Measurements from ENCODE around the gene IGFBP7.

The IGFBP7 gene

GRCh38 chr4:57109847-57110639, at the start of gene IGFBP7:
TSS of gene IGFBP7 (minus strand) at chr4:57110385. CDS start at chr4:57110351, 34 bp downstream.
- peak; percentile 12 for DNase-seq

GRCh38 chr4:57159866-57160265, 49.7 kb upstream of the IGFBP7 start:
- no peak for DNase-seq

- no peak for DNase-seq
Measured at GRCh38 chr4:57158762-57159161, 48.6 kb upstream of the IGFBP7 start.

GRCh38 chr4:57158221-57158620, 48.0 kb upstream of the IGFBP7 start:
- no peak for DNase-seq

- no peak for DNase-seq
Measured at GRCh38 chr4:57157596-57158137, 47.5 kb upstream of the IGFBP7 start.

- DNase-seq: no peak
Measured at GRCh38 chr4:57156242-57156990, 46.2 kb upstream of the IGFBP7 start.

- no peak for DNase-seq
Measured at GRCh38 chr4:57154926-57155325, 44.7 kb upstream of the IGFBP7 start.

GRCh38 chr4:57154191-57154590, 44.0 kb upstream of the IGFBP7 start:
- DNase-seq: no peak

- no peak for DNase-seq
Measured at GRCh38 chr4:57153207-57153606, 43.0 kb upstream of the IGFBP7 start.

- DNase-seq: no peak
Measured at GRCh38 chr4:57151481-57151880, 41.3 kb upstream of the IGFBP7 start.

- DNase-seq: no peak
Measured at GRCh38 chr4:57149833-57150232, 39.6 kb upstream of the IGFBP7 start.

GRCh38 chr4:57148831-57149505, 38.8 kb upstream of the IGFBP7 start:
- no peak for DNase-seq

- no peak for DNase-seq
Measured at GRCh38 chr4:57148177-57148576, 38.0 kb upstream of the IGFBP7 start.

- no peak for DNase-seq
Measured at GRCh38 chr4:57147335-57148060, 37.3 kb upstream of the IGFBP7 start.

GRCh38 chr4:57146444-57146843, 36.3 kb upstream of the IGFBP7 start:
- DNase-seq: no peak

GRCh38 chr4:57144466-57144865, 34.3 kb upstream of the IGFBP7 start:
- DNase-seq: no peak

GRCh38 chr4:57139783-57140182, 29.6 kb upstream of the IGFBP7 start:
- DNase-seq: no peak

GRCh38 chr4:57137261-57137660, 27.1 kb upstream of the IGFBP7 start:
- DNase-seq: no peak

GRCh38 chr4:57136281-57136680, 26.1 kb upstream of the IGFBP7 start:
- no peak for DNase-seq

- no peak for DNase-seq
Measured at GRCh38 chr4:57132743-57133137, 22.6 kb upstream of the IGFBP7 start.

- no peak for DNase-seq
Measured at GRCh38 chr4:57131849-57132742, 21.9 kb upstream of the IGFBP7 start.

- no peak for DNase-seq
Measured at GRCh38 chr4:57129477-57129876, 19.3 kb upstream of the IGFBP7 start.
